GM21367 (cell line): Measurements from ENCODE around the gene CAMK1D.

Experiments
- ATAC-seq: cut with Tn5 transposase; IDR thresholded peaks from one replicate; pipeline ENCODE4 v1.9.1; 2021; ENCODE audit not compliant: unreplicated experiment

The CAMK1D gene

GRCh38 chr10:12369982-12370381, 20.6 kb downstream of the CAMK1D start:
- no peak for ATAC-seq

GRCh38 chr10:12372846-12373245, 23.5 kb downstream of the CAMK1D start:
- ATAC-seq = no peak

GRCh38 chr10:12375076-12375504, 25.7 kb downstream of the CAMK1D start:
- no peak for ATAC-seq

- no peak for ATAC-seq
Measured at GRCh38 chr10:12376211-12376610, 26.9 kb downstream of the CAMK1D start.

- no peak for ATAC-seq
Measured at GRCh38 chr10:12377658-12378290, 28.4 kb downstream of the CAMK1D start.

- no peak for ATAC-seq
Measured at GRCh38 chr10:12380999-12381398, 31.7 kb downstream of the CAMK1D start.

- ATAC-seq = no peak
Measured at GRCh38 chr10:12381536-12382156, 32.3 kb downstream of the CAMK1D start.

GRCh38 chr10:12382157-12382548, 32.8 kb downstream of the CAMK1D start:
- no peak for ATAC-seq

GRCh38 chr10:12382956-12383531, 33.7 kb downstream of the CAMK1D start:
- ATAC-seq = no peak

GRCh38 chr10:12384906-12385305, 35.6 kb downstream of the CAMK1D start:
- no peak for ATAC-seq

- no peak for ATAC-seq
Measured at GRCh38 chr10:12387561-12388210, 38.3 kb downstream of the CAMK1D start.

GRCh38 chr10:12388671-12389070, 39.3 kb downstream of the CAMK1D start:
- ATAC-seq = no peak

GRCh38 chr10:12389154-12389734, 39.9 kb downstream of the CAMK1D start:
- no peak for ATAC-seq

- no peak for ATAC-seq
Measured at GRCh38 chr10:12390733-12391132, 41.4 kb downstream of the CAMK1D start.

- ATAC-seq = no peak
Measured at GRCh38 chr10:12391206-12391605, 41.9 kb downstream of the CAMK1D start.

- no peak for ATAC-seq
Measured at GRCh38 chr10:12393831-12394230, 44.5 kb downstream of the CAMK1D start.

- ATAC-seq = no peak
Measured at GRCh38 chr10:12394241-12395033, 45.1 kb downstream of the CAMK1D start.

GRCh38 chr10:12396093-12396492, 46.7 kb downstream of the CAMK1D start:
- ATAC-seq = no peak

GRCh38 chr10:12396567-12396966, 47.2 kb downstream of the CAMK1D start:
- no peak for ATAC-seq

- ATAC-seq = no peak
Measured at GRCh38 chr10:12397147-12397896, 48.0 kb downstream of the CAMK1D start.
